ENCODE measurements around the gene SYTL2. TPM values are rescaled to one million over a fixed set of nuclear protein-coding genes. Genes with fewer than 3 reads are reported as not detected.
"Not testable (repeated sequence)": the region's sequence is repeated elsewhere in the genome, so short reads cannot be mapped to it uniquely, and the experiment has no call there.

The SYTL2 gene
- total and polyA plus RNA-seq, 2 experiments from 2014 or later: 8.9 to 66.6 TPM

DNA sequence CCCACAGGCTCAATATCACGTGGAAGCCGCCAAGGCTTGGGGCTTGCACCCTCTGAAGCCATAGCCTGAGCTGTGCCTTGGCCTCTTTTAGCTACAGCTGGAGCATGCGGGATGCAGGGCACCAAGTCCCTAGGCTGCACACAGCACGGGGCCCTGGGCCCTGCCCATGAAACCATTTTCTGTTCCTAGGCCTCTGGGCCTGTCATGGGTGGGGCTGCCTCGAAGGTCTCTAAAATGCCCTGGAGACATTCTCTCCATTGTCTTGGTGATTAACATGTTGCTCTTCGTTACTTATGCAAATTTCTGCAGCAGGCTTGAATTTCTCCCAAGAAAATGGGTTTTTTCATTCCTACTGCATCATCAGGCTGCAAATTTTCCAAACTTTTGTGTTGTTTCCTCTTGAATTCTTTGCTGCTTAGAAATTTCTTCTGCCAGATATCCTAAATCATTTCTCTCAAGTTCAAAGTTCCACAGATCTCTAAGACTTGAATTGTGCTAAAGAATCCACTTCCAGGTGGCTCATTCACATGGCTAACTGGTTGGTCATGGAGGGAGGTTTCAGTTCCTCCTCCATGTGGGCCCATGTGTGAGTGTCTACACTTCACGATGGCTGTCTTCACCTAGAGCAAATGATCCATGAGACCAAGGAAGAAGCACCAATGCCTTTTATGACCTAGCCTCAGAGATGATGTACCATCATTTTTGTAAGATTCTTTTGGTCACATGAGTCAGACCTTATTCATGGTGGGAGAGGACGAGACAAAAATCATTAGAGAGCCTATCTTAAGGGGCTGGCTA, 138.6 kb downstream of the SYTL2 start:
- DNase-seq (ENCODE audit: low spot score): no peak
- no peaks in the 10 kb centered on the region for H3K9me2 ChIP-seq (replicated peaks; ENCODE audit: insufficient read depth)
- H3K79me2 ChIP-seq: no peaks in the 10 kb centered on the region
- TF ChIP-seq, protein P1, sequence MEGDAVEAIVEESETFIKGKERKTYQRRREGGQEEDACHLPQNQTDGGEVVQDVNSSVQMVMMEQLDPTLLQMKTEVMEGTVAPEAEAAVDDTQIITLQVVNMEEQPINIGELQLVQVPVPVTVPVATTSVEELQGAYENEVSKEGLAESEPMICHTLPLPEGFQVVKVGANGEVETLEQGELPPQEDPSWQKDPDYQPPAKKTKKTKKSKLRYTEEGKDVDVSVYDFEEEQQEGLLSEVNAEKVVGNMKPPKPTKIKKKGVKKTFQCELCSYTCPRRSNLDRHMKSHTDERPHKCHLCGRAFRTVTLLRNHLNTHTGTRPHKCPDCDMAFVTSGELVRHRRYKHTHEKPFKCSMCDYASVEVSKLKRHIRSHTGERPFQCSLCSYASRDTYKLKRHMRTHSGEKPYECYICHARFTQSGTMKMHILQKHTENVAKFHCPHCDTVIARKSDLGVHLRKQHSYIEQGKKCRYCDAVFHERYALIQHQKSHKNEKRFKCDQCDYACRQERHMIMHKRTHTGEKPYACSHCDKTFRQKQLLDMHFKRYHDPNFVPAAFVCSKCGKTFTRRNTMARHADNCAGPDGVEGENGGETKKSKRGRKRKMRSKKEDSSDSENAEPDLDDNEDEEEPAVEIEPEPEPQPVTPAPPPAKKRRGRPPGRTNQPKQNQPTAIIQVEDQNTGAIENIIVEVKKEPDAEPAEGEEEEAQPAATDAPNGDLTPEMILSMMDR (IDR thresholded peaks at IDR 0.05; ENCODE audit: poor library complexity): no peak
- TF ChIP-seq EZH2 (IDR thresholded peaks at IDR 0.05; ENCODE audit: borderline replicate concordance) (no peak), EZH2phosphoT487 (IDR thresholded peaks at IDR 0.05; ENCODE audit: low read depth, severe bottlenecking, unreplicated experiment) (no peak)
- no peak overlapping the region for H3K27ac ChIP-seq
- no peaks in the 10 kb centered on the region for H3K9me3 ChIP-seq (ENCODE audit: low read depth)
- no peaks in the 10 kb centered on the region for H4K20me1 ChIP-seq (ENCODE audit: insufficient read depth, poor library complexity, severe bottlenecking)
- no peaks in the 10 kb centered on the region for H3K36me3 ChIP-seq (replicated peaks; ENCODE audit: insufficient read depth, low read depth)
- H2AFZ ChIP-seq: no peak overlapping the region
- H3K27me3 ChIP-seq: no peaks in the 10 kb centered on the region
- no peak overlapping the region for H3K4me3 ChIP-seq
- no peak overlapping the region for H3K4me2 ChIP-seq
- H3K4me1 ChIP-seq (ENCODE audit: insufficient read depth): no peaks in the 10 kb centered on the region
- 87% methylated on average over 8 of the region's 8 CpGs for WGBS (ENCODE audit: low lambda C conversion rate, missing lambda C conversion rate)

GRCh38 chr11:85670949-85671663, 139.8 kb downstream of the SYTL2 start:
- not testable (repeated sequence) for H3K4me1 ChIP-seq (ENCODE audit: insufficient read depth); H3K36me3 ChIP-seq (replicated peaks; ENCODE audit: insufficient read depth, low read depth); H3K79me2 ChIP-seq; H3K4me3 ChIP-seq; H3K9me2 ChIP-seq (replicated peaks; ENCODE audit: insufficient read depth); H3K9me3 ChIP-seq (ENCODE audit: low read depth); H3K4me2 ChIP-seq; H3K27me3 ChIP-seq; H4K20me1 ChIP-seq (ENCODE audit: insufficient read depth, poor library complexity, severe bottlenecking); H2AFZ ChIP-seq; DNase-seq (ENCODE audit: low spot score); H3K27ac ChIP-seq

DNA sequence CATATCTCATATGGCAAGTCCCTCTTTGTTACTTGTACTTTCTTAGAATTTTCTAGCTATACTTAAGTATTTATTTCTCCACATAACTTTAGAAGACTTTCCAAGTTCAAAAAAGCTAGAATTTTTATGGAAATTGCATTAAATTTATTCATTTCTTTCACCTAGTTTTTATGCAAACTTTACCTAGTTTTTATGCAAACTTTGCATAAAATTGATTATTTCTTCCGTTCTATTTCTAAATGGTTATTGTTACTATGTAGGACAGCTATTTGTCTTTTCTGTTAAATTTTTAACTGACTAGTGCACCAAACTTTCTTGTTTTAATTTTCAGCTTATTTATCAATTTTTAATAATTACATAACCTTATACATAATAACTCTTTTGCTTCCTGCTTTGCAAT, 142.8 kb downstream of the SYTL2 start:
- H2AFZ ChIP-seq: no peak overlapping the region
- no peaks in the 10 kb centered on the region for H3K27me3 ChIP-seq
- no peaks in the 10 kb centered on the region for H3K4me1 ChIP-seq (ENCODE audit: insufficient read depth)
- no peaks in the 10 kb centered on the region for H3K9me3 ChIP-seq (ENCODE audit: low read depth)
- no peaks in the 10 kb centered on the region for H3K36me3 ChIP-seq (replicated peaks; ENCODE audit: insufficient read depth, low read depth)
- DNase-seq (ENCODE audit: low spot score): no peak
- no peaks in the 10 kb centered on the region for H3K9me2 ChIP-seq (replicated peaks; ENCODE audit: insufficient read depth)
- H3K4me3 ChIP-seq: no peak overlapping the region
- H3K27ac ChIP-seq: no peak overlapping the region
- H4K20me1 ChIP-seq (ENCODE audit: insufficient read depth, poor library complexity, severe bottlenecking): peaks cover 12% of the 10 kb centered on the region
- H3K79me2 ChIP-seq: peaks cover 13% of the 10 kb centered on the region
- whole genome bisulfite sequencing (ENCODE audit: low lambda C conversion rate, missing lambda C conversion rate): 93% methylated on average over 1 of the region's 1 CpG
- TF ChIP-seq, protein P1 (IDR thresholded peaks at IDR 0.05; ENCODE audit: poor library complexity): no peak
- TF ChIP-seq EZH2phosphoT487 (IDR thresholded peaks at IDR 0.05; ENCODE audit: low read depth, severe bottlenecking, unreplicated experiment): no peak
- no peak overlapping the region for H3K4me2 ChIP-seq

- Histone ChIP-seq H3K9me2 (replicated peaks; ENCODE audit: insufficient read depth) (no peaks in the 10 kb centered on the region), H3K36me3 (replicated peaks; ENCODE audit: insufficient read depth, low read depth) (no peaks in the 10 kb centered on the region), H3K4me1 (ENCODE audit: insufficient read depth) (peaks cover 7% of the 10 kb centered on the region), H3K27ac (peak overlapping the region; percentile 99), H3K9me3 (ENCODE audit: low read depth) (no peaks in the 10 kb centered on the region), H3K4me2 (no peak overlapping the region), H3K4me3 (no peak overlapping the region), H3K27me3 (no peaks in the 10 kb centered on the region), H3K79me2 (peaks cover 28% of the 10 kb centered on the region), H2AFZ (peak overlapping the region; percentile 58), H4K20me1 (ENCODE audit: insufficient read depth, poor library complexity, severe bottlenecking) (peaks cover 27% of the 10 kb centered on the region)
- WGBS (ENCODE audit: low lambda C conversion rate, missing lambda C conversion rate): 90% methylated on average over 3 of the region's 3 CpGs
- no peak for DNase-seq (ENCODE audit: low spot score)
- TF ChIP-seq, protein P1 (IDR thresholded peaks at IDR 0.05; ENCODE audit: poor library complexity): no peak
- no peak for TF ChIP-seq EZH2 (IDR thresholded peaks at IDR 0.05; ENCODE audit: borderline replicate concordance)
- no peak for TF ChIP-seq EZH2phosphoT487 (IDR thresholded peaks at IDR 0.05; ENCODE audit: low read depth, severe bottlenecking, unreplicated experiment)
Observed at GRCh38 chr11:85666687-85667086, 144.3 kb downstream of the SYTL2 start.
